Occipital lobe (tissue), 2 donors: ENCODE data around the gene CRHR2. TPM values are rescaled to one million over a fixed set of nuclear protein-coding genes. Genes with fewer than 3 reads are reported as not detected.

Experiments
- DNase-seq: peaks from one replicate; lab custom pipeline; 2025; lab: John Stamatoyannopoulos, UW
- total RNA-seq: library from RNA; depleted of rRNA; stranded (reverse); fragments of >200 nt; gene quantifications from one replicate; pipeline ENCODE4 v1.2.3, GENCODE V29; 2014

CRHR2 gene
- total RNA-seq, 1 donor from 2014 or later: 1.1 TPM

DNA sequence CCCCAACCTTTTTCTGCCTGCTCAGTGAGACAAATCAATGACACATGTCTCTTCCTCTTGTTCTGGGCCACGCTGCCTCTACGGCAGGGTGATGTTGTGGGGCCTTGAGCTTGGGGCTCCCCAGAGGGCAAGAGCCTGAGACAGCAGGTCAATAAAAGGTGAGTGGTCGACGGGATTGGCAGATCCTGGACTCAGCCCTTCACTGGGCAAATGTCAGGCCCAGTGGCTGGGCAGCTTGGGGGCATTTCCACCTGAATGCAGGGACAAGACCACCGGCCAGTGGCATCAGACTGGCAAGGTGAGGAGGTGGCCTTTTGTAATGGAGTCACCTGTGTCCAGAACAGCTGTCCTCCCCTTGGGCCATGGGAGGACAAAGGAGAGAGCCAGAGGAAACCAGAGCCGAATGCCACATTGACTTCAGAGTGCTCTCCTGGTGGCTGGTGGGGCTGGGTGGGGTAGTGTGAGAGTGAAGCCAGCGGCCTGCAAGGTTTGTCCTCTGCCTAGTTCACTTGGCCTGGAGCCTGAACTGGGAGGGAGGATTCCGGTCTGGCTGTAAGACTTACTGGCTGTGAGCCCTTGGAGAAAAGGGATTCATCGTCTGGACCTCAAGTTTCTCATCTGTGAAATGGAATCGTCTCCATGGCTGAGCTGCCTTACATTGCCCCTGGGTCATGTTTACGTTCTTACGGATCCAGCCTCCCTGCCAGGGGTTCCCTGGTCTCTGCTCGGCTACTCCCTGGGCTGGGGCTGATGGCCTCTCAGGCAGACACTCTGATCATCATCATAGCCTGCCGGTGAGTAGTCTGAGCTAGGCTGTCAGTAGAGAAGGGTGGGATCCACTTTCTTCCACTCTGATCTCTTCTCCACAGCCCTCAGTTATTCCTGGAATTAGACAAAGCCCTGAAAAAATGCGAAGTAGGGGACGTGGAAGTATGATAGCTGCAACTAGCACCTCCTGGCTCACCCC lies 25.4 kb upstream of the CRHR2 start:
- DNase-seq: no peak

DNA sequence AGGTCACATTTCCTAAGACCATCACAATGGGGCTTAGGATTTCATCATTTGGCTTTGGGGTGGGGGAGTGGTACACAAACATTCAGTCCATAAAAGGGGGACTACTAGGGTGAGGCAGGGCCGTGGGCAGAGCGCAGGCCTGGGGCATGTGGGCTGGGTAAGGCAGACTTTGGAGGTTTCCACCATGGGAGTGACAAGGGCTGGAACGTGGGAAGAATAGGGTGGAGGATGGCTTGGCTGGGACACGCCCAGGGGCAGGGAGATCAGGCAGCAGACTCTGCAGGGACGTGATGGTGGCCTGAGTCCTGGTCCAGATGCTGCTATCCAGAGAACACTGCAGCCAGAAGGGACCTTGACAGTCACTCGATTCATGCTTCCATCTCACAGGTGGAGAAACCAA lies 24.7 kb upstream of the CRHR2 start:
- no peak for DNase-seq

GRCh38 chr7:30706316-30706715 lies 24.1 kb upstream of the CRHR2 start:
- DNase-seq: no peak

GRCh38 chr7:30705596-30705995 lies 23.3 kb upstream of the CRHR2 start:
- DNase-seq: no peak

GRCh38 chr7:30705008-30705407 lies 22.8 kb upstream of the CRHR2 start:
- DNase-seq: no peak

GRCh38 chr7:30703756-30704155 lies 21.5 kb upstream of the CRHR2 start:
- no peak for DNase-seq

DNA sequence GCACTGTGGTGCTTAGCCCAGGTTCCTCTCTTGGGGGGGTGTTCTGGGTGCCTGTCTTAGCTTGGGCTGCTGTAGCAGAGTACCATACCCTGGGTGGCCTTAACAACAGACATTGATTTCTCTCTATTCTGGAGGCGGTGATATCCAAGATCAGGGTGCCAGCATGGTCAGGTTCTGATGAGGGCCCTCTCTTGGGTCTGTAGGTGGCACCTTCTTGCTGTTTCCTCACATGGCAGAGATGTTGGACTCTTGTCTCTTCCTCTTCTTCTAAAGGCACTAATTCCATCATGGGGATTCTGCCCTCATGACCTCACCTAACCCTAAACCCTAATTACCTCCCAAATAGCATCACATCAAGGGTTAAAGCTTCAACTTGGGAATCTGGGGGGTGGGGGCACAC lies 19.9 kb upstream of the CRHR2 start:
- no peak for DNase-seq

GRCh38 chr7:30700941-30701340 lies 18.7 kb upstream of the CRHR2 start:
- no peak for DNase-seq

- DNase-seq: no peak
These were observed 17.6 kb upstream of the CRHR2 start for GRCh38 chr7:30699706-30700495.

GRCh38 chr7:30698481-30698880 lies 16.2 kb upstream of the CRHR2 start:
- no peak for DNase-seq

GRCh38 chr7:30697719-30698460 lies 15.6 kb upstream of the CRHR2 start:
- DNase-seq: no peak

DNA sequence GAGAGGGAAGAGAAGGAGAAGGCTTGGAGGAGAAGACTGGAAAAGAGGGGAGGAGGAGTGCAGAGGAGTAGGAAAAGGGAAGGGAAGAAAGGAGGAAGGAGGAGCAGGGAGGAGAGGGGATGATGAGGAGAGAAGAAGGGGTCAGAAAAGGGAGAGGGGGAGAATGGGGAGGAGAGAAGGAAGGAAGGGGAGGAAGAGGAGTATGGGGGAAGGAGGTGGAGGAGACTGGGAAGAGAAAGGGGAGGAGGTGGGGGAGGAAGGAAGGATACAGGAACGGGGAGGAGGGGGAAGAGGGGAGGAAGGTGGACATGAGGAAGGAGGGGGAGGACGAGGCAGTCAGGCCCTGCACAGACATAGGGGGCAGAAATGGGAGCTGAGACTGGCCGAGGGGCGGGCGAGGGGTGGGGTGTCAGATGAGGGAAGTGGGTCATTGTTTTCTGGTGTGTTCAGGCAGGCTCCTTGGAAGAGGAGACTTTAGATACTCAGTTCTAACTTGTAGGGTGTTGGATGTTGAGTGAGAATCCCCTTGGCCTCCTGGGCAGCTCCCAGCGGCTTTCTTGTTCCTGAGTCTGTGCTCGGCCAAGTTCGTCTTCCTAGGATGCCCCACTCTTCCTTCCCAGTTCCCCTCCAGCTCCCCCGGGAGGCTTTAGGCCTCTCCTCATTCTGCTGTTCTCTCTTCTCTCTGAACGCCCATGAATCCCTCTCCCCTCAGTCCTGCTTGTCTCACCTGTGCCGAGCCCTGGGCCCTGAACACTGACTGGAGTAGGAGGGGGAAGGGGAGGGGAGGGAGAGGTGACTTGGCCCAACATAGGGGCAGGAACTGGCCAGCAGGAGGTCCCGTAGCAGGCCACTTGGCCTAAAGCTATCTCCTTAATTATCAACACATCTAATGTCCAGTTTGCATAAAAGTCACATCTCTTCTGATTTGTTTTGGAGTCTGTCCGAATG lies 12.8 kb upstream of the CRHR2 start:
- DNase-seq: no peak

- no peak for DNase-seq
These were observed 12.0 kb upstream of the CRHR2 start for GRCh38 chr7:30694218-30694745.

DNA sequence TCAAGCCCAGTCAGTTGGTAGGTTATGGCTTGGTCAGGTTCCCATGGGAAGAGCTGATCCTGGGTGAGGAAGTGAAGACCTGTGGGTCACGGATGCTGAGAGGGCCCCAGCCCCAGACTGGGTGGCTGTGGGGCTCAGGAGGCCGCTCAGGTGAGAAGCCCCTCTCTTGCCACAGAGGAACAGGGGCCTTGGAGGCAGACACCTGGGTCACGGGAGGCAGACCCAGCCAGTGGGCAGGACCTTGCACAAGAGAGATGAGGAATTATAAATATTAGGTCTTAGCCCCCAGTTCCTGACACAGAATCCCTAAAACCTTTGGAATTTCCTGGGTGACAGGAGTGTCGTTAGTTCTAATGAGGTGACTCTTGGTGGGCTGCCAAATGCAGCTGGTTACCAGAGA lies 10.6 kb upstream of the CRHR2 start:
- DNase-seq: no peak

DNA sequence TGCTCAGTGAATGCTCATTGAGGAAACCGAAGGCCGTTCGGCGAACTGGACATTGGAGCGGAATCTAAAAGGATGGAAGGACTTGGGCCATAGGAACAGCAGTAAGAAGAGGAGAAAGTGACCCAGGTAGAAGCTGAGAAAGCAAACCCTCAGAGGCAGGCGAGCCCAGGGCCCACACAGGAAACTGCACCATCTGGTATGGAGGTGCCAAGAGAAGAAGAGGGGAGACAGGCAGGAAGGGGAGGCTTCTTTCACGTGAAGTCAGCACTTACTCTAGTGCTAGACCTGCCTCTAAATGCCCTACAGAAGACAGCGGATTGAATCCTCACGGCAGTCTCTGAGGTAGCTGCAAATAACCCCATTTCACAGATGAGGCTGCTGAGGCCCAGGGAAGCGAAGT lies 10.2 kb upstream of the CRHR2 start:
- DNase-seq: no peak

DNA sequence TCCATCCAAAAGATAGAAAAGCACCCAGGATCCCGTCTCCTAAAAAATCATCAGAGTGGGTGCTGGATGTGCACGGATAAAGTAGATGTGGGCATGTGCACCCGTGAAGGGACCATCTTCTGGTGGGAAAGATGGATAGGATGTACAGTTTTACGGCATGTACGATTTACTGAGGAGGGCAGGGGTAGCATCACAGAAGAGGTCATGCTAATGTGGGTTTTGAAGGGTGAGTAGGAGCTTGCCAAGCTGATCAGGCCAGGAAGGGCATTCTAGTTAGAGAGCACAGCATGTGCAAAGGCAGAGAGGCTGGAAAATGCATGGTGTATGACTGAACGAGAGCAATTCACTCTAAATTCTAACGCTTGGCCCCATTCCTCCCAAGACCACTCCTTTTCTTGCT lies 7.8 kb upstream of the CRHR2 start:
- DNase-seq: no peak

- no peak for DNase-seq
These were observed 6.5 kb upstream of the CRHR2 start for GRCh38 chr7:30688718-30689221.

DNA sequence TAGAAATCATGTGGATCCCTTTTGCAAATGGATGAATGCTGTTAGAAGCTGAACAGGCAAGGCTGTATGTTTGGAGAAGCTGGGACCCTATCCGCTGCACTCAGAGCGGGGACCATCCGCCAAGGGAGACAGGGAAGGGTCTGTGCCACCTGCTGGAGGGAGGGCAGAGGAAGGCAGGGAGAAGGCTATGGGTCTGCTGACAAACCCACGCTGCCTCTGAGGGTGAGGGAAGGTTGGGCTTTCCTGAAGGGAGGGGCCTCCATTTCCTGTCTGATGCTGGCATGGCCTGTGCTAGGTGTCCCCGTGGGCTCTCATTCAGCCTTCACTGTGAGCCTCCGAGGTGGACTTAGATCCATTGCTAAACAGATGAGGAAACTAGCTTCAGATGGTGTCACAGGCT lies 5.3 kb upstream of the CRHR2 start:
- no peak for DNase-seq

DNA sequence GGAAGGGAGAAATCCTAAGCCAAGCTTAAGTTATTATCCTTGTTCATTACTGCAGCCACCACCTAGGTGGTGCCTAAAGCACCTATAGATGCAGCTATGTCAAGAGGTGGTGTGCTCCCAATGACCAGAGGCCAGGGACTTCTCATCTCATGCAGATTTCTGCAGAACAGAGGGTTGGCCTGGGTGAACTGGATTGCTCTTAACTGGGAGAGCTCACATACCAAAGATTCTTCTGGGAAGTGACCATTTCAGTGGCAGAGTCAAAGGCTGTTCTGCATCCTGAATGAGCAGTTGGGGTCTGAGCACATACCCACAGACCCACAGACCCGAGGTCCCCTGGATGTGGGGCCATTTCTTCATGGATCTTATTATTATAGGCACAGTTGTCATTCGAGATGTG lies 2.1 kb upstream of the CRHR2 start:
- no peak for DNase-seq

GRCh38 chr7:30683816-30684215 lies 1.6 kb upstream of the CRHR2 start:
- DNase-seq: no peak
